HG02852 (cell line): Measurements from ENCODE around the gene COL13A1.

ENCODE experiments used
- ATAC-seq: cut with Tn5 transposase; IDR thresholded peaks from one replicate; pipeline ENCODE4 v1.9.1; 2021; ENCODE audit warnings: mild to moderate bottlenecking, moderate library complexity; ENCODE audit not compliant: unreplicated experiment

Gene COL13A1

DNA sequence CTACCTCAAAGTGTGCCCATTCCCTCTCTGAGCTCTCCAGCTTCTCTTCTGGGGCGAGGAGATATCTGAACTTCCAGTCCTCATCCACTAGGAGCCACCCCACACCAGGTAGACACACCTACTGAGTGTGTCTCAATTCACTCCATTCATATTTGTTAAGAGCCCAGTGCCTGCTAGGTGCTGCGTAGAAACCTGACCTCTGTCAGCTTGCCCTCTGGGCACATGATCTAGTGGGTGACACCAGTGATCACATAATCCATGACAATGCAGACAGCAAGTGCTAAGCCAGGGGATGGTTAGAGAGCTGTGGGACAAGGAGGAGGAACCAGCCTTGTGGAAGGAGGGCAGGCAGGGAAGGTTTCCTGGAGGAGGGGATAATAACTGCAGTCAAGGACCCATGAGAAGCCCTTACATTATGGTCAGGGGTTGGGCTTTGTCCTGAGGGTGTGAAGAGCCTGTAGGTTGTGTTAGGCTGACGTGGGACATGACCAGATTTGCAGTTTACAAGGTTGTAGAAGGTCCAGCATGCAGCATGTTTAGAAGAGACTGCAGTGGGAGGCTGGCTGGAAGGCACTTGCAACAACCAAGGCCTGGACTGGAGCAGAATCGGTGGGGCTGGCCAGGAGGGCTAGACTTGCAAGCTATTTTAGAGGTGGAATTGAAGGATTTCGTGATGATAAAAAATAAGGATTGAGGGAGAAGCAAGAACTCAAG, 81.8 kb downstream of the COL13A1 start:
- ATAC-seq = no peak

DNA sequence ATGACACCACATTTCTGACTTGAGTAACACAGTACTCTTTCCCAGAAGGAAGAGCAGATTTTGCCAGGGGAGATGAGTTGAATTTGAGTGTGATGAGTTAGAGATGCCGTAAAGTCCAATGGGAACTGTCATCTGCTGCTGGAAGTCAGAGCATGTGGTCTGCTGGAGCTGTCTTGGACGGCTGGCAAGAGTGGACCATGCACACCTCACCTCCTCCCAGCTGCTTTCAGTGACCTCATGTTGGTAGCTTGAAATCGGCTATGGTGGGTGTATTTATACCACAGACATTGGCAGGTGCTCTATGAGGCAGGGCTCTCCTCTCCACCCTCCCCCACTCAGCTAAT, 82.3 kb downstream of the COL13A1 start:
- no peak for ATAC-seq

DNA sequence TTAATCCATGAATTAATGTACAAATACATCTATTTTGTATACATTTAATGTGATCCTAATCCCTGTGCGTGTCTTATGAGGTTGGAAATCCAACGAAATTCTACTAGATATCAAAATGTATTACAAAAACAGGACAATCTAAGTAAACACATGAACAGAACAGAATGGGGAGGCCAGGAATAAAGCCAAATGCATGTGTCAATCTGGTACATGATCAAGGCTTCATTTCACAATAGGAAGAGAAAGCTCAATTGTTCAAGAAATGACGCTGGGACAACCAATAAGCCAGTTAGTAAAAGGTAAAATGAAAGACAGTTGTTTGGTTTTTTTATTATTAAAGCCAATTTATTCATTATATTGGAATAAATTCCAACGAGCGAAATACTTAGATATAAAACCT, 83.0 kb downstream of the COL13A1 start:
- ATAC-seq = no peak

DNA sequence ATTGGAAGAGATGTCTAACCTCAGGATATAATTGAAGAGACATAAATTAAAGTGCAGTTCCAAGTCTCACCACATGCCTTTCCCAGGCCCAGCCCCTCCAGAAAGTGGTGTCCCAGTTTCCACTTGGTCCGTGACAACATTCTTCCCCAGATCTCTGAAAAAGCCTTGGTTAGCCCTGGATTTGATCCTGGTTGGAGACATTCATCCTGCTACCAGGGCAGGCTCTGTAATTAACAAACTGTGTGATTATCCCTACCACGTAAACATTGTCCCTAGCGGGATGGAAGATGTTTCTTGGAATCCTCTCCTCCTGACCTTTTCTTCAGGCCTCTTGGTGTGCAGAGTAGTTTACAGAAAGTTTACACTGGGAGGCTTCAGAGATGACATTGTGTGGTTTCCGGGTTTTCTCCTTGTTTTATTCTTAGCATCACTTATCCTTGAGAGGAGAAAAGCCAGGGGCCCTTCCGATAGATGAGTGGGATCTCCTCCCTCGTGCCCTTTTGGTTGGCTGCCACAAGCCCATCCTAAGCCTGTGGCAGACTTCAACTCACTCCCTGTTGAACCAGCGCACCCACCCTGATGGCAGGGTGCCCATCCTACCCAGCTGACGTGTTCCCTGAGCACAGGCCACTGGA, 83.8 kb downstream of the COL13A1 start:
- no peak for ATAC-seq

DNA sequence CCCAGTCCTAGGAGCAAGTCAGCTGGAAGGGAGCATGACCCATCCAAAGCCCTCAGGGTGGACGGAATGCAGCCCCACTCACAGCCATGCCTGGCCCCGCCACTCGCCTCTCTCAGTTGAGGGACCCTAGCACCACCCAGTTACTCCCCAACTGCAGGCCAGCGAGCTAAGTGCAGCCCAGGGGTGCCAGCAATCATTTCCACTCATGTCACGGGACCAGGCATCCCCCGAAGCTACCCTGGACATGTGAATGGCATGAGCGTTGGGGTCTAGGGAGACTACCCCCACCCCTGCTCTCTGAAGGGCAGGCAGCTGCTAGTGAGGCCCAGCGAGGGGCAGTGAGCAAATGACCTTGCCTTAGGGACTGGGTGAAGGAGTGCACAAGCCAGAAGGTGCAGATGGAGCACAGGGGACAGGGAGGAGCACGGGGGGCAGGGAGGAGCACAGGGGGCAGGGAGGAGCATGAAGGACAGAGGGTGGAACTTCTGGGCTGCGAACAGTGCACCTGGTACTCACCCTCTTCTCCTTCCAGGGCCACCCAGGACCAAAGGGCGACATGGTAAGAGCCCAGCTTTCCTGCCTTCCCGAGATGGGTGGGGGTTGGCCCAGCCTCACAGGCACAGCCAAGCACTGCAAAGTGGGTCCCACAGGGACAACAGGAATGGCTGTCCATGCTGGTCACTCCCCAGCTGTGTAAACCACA, 87.3 kb downstream of the COL13A1 start:
- no peak for ATAC-seq

DNA sequence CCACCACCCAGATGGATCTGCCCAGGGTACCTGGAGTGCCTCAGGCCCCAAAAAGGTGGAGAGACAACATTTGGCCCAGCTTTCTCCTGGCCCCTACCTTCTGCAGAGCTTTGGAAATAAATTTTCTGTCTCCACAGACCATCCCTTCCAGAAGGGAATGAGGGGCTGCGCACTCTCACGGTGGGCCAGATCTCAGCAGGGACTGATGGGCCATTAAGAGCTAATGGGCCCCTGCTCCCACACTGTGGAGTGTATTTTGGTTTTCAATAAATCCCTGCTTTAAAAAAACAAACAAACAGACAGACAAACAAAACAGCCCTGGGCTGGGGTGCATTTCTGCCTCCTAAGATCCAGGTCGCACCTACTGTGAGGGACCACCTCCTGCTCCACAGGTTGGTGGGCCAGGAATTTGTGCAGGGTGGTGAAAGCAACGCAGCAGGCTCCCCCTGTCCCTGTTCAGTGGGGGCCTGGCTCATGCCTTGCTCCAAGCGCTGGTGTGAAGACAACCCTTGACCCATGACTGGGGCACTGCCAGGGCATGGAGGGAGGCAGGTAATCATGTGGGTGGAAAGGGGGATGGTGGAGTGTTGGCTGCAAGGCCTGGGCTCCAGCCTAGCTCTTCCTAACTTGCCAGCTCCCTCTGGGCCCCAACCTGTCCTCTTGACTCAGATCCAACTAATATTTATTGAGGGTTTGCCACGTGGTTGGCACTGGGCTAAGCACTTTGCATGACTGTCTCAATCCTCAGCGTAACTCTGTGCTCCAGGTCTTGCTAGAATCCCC, 88.5 kb downstream of the COL13A1 start:
- ATAC-seq = no peak

DNA sequence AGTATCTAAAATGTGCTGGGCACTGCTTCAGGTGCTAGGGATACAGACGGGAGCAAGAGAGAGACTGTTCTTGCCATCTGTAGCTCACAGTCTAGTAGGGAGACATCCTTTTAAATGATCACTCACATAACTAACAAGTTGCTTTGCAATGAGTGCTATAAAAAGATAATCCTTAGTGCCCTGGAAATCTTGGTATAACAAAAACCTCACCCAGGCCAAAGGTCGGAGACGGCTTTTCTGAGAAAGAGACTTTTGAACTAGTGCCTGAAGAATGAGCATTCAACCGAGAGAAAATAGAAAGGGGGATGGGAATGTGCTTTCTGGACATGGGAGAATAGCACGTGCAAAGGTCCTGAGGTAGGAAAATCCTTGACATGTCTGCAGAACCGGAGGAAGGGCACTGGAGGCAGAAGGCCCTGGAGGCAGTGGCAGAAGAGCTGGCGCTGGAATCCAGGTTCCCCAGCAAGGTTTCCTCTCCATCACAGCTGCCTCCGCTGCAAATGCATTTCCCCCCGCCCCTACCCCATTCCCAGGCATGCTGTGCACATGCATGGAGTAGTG, 89.4 kb downstream of the COL13A1 start:
- no peak for ATAC-seq

DNA sequence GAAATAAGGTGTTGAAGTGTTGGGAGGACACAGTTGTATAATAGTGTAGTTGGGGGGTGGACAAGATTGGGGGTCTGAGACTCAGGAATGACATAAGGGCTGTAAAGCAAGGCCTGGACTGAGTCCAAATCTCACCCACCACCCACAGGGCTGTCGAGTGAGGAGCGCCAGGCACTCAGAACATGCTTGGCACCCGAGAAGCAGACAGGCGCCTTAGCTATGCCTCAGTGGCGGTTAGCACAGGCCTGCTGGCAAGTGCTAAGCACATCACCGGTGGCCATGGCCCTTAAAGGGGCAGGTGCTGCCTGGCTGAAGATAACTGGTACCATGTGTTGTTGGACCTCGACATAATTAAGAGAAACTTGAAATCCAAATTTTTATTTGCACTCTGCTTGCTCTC, 90.7 kb downstream of the COL13A1 start:
- no peak for ATAC-seq

DNA sequence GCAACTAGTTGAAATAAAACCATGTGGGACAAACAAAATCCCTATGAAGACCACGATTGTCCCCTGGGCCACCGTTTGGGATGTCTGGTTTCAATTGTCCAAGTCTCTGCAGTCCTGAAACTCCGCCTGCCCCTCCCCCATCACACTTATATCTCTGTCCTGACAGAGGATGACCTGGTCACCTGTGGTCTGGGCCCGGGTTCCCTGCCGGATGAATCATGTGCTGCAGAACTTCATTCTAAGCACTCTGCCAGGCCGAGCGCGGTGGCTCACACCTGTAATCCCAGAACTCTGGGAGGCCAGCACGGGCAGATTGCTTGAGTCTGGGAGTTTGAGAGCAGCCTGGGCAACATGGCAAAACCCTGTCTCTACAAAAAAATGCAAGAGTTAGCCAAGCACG, 91.1 kb downstream of the COL13A1 start:
- no peak for ATAC-seq

DNA sequence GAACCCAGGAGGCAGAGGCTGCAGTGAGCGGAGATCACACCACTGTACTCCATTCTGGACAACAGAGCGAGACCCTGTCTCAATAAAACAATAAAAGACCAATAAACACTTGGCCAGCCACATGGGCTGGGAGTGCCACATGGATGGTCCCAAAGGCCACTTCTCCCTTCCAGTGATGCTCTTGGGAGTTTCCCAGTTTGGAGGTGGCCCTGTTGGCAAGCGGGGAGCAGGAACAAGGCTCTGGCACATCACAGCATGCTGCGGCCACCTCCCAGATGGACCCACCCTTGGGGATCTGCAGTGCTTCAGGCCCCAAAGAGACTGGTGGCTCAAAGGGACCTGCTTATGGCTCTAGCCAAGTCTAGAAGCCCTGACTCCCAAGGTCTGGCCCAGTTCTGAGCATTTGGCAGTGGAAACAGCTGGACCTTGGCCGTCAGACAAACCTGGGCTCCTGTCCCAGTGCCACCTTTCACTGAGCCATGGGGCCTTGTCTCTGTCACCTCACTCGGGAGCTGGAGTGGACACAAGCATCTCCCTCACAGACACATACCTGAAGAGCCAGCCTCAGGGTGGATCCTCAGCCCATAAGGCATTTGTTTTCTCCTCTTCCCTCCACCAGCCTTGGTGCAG, 91.7 kb downstream of the COL13A1 start:
- ATAC-seq = no peak

DNA sequence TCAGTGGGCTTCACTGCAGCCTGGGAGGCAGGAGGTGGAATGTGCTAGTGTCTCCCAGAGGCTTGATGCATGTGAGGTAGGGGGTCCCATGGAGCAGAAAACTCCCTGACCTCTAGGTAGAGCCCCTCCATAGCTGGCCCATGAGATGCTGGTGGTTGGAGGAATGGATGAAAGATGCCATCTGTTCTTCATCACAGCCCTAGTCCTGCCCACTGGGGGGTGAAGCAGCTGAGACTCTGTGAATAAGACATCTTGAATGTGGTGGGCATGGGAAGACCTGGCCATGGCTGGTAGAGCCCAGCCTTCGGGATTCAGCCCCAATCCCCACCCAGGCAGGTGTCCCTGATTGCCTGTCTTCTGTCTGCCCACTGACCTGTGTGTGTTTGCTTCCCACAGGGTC, 92.5 kb downstream of the COL13A1 start:
- ATAC-seq = no peak

DNA sequence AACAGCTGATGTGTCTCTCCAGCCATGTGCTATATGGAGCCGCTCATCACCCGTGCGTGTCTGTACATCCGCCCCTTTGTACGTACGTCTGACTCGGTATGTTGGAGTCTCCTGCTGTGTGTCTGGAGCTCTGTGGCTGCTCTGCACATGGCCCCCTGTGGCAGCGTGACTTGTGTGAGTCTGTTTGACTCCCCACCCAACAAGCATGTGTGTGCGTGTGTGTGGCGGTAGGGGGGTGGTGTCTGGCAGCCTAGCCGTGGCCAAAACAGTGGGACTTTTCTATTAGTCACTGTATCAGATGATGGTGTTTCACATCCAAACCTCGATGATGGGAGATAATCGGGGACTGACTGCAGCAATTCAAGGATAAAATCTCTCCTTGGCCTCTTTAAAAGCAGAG, 94.1 kb downstream of the COL13A1 start:
- ATAC-seq = no peak

DNA sequence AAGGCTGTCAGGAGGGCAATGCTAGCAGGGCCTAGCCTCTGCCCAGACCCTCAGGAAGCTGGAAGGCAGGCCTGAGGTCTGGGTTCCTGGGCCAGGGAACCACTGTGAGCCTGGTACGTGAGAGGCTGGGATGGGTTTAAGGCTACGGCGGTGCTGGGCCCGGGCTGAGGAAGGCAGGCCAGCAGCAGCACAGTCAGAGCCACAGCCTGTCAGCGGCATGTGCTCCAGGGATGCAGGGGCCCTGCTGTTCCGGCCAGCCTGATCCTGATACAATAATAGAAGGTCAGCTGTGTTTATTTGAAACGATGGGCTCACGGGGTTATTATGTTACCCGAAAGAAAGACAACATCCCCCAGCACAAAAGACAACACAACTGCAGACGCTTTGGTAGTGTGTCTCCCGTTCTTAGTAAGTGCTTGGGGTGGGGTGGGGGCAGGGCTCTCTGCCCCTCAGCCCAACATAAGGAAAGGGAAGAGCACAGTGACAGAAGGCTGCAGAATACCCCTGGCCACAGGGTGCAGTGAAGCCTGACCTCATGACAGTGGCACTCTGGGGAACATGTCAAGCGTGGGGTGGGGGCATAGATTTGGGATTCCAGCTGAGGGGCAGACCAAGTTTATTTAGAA, 95.0 kb downstream of the COL13A1 start:
- no peak for ATAC-seq

DNA sequence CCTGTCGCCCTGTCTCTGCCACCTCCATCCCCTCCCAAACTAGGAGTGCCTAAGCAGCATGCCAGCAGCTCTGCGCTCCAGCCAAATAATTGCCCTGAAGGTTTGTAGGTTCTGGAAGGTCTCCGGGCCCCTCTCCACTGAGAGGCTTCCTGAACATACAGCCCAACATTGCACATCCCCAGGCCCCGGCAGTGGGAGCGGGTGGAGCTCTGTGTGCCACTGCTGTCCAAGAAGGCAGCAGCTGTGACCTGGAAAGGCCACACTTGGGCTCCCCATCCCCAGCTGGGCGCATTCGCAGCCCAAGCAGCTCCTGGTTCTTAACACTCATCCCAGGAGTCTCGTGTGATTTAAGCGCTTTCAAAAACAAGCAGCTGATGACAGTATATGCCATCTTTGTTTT, 95.7 kb downstream of the COL13A1 start:
- ATAC-seq = no peak

DNA sequence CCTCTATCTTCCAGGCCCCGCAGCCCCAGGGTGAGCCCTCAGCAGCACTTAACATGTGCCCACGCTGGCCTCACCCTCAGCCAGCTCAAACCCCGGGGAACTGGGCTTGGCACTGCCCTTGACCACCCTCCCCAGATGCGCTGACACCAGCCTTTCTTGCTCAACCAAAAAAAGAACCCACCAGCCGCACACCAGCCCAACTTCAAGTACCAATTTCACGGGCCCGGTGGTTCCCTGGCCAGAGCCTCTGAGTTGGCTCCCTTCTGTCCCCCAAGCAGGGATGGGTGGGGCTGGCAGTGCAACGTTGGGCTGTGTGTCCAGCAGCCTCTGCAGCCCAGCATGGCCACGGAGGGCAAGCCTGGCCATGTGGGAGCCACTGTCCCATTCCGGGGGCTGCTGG, 96.3 kb downstream of the COL13A1 start:
- ATAC-seq = no peak

DNA sequence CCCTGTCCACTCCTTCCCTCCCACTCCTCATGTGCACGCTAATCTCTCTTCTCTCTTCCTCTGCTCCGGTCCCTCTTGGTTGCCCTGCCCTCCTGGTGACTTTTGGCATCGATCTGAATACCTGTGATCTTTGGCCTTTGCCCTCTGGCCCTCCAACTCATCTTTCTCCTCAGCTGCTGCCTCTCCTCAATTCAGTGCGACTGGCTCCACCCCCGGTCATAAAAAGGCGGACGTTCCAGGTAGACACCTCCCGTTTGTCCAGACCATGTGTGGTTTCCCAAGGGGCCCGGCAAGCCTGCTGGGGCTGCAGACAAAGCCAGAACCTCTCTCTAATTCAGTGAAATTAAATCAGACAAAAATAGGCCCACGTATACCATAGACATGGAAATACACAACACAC, 96.8 kb downstream of the COL13A1 start:
- no peak for ATAC-seq

DNA sequence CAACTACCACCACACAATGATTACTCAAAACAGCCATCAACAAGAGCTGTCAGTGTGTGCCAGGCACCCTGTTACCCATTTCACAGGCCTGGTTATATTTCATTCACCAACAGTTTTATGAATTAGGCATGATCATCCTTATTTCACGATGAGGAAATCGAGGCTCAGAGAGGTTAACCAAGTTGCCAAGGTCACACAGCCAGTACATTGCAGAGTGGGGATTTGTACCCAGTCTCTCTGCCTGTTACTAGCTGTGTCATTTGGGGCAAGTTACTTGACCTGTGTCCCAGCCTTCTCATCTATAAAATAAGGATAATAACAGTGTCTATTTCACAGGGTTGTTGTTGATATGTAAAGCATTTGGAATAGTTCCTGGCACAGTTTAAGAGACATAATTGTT, 97.2 kb downstream of the COL13A1 start:
- no peak for ATAC-seq

DNA sequence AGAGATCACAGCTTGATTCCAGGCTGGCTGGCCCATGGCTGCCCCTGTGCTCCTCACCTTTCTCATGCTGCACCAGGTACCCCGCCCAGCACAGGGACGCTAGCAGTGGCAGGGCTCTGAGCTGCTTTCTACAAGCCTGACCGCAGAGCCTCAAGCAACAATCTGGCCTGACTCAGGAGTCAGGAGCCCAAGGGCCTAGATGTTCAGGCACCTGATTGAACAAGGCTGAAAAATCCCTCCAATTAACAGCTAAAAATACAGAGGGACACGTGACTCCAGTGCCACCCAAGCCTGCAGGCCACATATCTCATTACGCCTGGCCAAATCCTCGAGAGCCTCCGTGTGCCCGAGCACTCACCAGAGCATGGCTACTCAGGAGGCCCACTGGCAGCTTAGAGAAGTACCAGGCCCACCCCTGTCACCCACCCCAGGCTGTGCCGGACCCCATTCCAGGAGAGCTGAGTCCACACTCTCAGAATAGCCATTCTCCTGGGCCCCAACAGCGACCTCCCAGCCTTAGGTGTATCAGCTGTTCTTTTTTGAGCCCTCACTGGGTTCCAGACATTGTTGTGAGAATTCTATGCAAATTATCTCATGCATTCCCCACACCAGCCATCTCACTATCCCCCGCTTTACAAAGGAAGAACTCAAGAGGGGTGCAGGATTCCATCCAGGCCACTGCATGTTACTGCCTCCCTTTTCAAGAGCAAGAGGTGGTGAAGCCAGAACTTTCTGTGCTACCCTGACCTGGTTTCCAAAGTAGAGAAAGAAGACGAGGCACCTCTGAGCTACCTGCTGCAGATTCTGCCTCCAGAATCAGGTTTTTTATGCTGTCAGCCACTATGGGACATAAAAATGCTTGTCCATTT, 98.3 kb downstream of the COL13A1 start:
- ATAC-seq = no peak

DNA sequence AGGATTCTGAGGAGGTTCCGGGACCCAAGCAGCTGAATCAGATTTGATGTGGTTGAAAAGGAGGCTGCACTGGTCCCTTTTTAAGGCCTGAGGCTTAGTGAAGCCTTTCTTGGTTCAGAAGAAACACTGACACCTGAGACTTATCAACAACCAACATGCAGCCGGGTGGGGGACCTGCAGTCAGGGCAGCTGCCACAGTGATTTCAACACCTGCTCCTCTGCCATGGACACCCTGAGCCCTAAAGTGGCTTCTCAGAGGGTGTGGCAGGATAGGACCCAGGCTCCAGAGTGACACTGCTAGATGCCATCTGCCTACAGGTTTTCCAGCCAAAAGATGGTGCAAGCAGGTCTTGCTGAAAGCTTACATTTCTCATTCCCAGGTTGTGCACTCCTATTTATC, 99.3 kb downstream of the COL13A1 start:
- no peak for ATAC-seq
